Measurements from ENCODE around the gene POLR2A. TPM values are rescaled to one million over a fixed set of nuclear protein-coding genes. Genes with fewer than 3 reads are reported as not detected.
A peak's percentile ranks its signal among the peaks of the same experiment; 100 is the strongest.

Gene POLR2A
- total RNA-seq, 2 experiments from 2014 or later: 491 to 501 TPM

DNA sequence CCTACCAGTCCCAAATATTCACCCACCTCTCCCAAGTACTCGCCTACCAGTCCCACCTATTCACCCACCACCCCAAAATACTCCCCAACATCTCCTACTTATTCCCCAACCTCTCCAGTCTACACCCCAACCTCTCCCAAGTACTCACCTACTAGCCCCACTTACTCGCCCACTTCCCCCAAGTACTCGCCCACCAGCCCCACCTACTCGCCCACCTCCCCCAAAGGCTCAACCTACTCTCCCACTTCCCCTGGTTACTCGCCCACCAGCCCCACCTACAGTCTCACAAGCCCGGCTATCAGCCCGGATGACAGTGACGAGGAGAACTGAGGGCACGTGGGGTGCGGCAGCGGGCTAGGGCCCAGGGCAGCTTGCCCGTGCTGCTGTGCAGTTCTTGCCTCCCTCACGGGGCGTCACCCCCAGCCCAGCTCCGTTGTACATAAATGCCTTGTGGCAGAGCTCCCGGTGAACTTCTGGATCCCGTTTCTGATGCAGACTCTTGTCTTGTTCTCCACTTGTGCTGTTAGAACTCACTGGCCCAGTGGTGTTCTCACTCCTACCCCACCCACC, 29.8 kb downstream of the POLR2A start:
- Mint-ChIP-seq H3K4me3 (no peak overlapping the region), H3K36me3 (ENCODE audit: low read depth) (peaks cover 60% of the 10 kb centered on the region), H3K27me3 (no peaks in the 10 kb centered on the region), H3K4me1 (ENCODE audit: low read depth) (no peaks in the 10 kb centered on the region), H3K9me3 (no peaks in the 10 kb centered on the region), H3K27ac (peak overlapping the region; percentile 70)
- POLR2A ChIA-PET: interaction anchor here (0.9 to 2.9 kb wide), 6 partner anchors 29 to 173 kb away, joined by 3 to 15 read pairs (median 8); partner anchors contain the start of genes POLR2A, TMEM102, TNFSF13 and TP53
- Histone ChIP-seq H3K4me1 (ENCODE audit: insufficient read depth, low read length) (no peaks in the 10 kb centered on the region), H3K9me3 (ENCODE audit: control insufficient read depth in 1 of 2, insufficient read depth in 1 of 2, low read length in 2 of 2) (no peaks in the 10 kb centered on the region), H3K4me3 (ENCODE audit: low read length) (no peak overlapping the region), H3K36me3 (ENCODE audit: insufficient read depth, low read length) (peaks cover 51% of the 10 kb centered on the region), H3K27ac (ENCODE audit: low read depth in 1 of 2, low read length in 2 of 2) (no peak overlapping the region), H3K27me3 (ENCODE audit: control insufficient read depth in 1 of 2, insufficient read depth in 2 of 2, low read length in 2 of 2) (no peaks in the 10 kb centered on the region)
- TF ChIP-seq, protein P1, sequence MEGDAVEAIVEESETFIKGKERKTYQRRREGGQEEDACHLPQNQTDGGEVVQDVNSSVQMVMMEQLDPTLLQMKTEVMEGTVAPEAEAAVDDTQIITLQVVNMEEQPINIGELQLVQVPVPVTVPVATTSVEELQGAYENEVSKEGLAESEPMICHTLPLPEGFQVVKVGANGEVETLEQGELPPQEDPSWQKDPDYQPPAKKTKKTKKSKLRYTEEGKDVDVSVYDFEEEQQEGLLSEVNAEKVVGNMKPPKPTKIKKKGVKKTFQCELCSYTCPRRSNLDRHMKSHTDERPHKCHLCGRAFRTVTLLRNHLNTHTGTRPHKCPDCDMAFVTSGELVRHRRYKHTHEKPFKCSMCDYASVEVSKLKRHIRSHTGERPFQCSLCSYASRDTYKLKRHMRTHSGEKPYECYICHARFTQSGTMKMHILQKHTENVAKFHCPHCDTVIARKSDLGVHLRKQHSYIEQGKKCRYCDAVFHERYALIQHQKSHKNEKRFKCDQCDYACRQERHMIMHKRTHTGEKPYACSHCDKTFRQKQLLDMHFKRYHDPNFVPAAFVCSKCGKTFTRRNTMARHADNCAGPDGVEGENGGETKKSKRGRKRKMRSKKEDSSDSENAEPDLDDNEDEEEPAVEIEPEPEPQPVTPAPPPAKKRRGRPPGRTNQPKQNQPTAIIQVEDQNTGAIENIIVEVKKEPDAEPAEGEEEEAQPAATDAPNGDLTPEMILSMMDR (IDR thresholded peaks at IDR 0.05): no peak
- CTCF ChIA-PET: interaction anchor here (1.5 to 3.7 kb wide), 5 partner anchors 9 to 174 kb away, joined by 4 to 30 read pairs (median 7); partner anchors contain the start of genes SENP3, SOX15 and TMEM102
- ATAC-seq (ENCODE audit: poor library complexity) (no peak), DNase-seq (no peak)
- intact Hi-C loops (cut with DNase I, micrococcal nuclease): loop anchor here (1.0 to 10.0 kb wide), 3 partner anchors 47 to 171 kb away; partner anchors contain the start of genes SENP3 (in 2 of the 2), TP53 (in 1 of the 2) and WRAP53 (in 1 of the 2)

DNA sequence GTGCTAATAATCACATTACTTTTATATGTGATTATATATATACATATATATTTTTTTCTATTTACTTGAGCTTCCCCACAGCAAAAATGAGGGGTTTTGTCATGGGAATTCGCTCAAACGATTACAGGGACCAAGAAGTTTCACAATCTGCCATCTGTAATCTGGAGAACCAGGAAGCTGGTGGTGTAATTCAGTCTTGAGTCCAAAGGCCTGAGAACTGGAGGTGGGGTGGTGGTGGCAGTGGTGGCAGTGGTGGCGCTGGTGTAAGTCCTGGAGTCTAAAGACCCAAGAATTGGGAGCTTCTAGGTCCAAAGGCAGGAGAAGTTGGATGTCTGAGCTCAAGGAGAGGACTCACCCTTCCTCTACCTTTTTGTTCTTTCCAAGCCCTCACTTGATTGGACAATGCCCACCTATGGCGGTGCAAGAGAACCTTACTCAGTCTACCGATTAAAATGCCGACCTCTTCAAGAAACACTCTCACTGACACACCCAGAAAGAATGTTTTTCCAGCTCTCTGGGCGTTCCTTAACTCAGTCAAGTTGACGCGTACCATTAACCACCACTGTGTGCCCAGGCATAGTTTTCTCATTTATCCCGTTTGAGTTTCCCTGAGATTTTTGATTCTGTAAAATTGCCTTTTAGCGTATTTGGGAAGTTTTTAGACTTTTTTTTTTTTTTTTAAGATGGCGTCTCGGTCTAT, 31.9 kb downstream of the POLR2A start:
- TF ChIP-seq, protein P1 (IDR thresholded peaks at IDR 0.05): no peak
- peaks cover 38% of the 10 kb centered on the region for H3K36me3 Mint-ChIP-seq (ENCODE audit: low read depth)
- no peak for ATAC-seq (ENCODE audit: poor library complexity)
- Histone ChIP-seq H3K27ac (ENCODE audit: low read depth in 1 of 2, low read length in 2 of 2) (no peak overlapping the region), H3K9me3 (ENCODE audit: control insufficient read depth in 1 of 2, insufficient read depth in 1 of 2, low read length in 2 of 2) (no peaks in the 10 kb centered on the region), H3K36me3 (ENCODE audit: insufficient read depth, low read length) (peaks cover 31% of the 10 kb centered on the region), H3K4me1 (ENCODE audit: insufficient read depth, low read length) (no peaks in the 10 kb centered on the region), H3K27me3 (ENCODE audit: control insufficient read depth in 1 of 2, insufficient read depth in 2 of 2, low read length in 2 of 2) (no peaks in the 10 kb centered on the region), H3K4me3 (ENCODE audit: low read length) (no peak overlapping the region)
- no peaks in the 10 kb centered on the region for H3K4me1 Mint-ChIP-seq (ENCODE audit: low read depth)
- no peak for DNase-seq
- POLR2A ChIA-PET: interaction anchor here (0.6 to 2.7 kb wide), 2 partner anchors 44 to 59 kb away, joined by 3 to 15 read pairs; no protein-coding TSS in a partner anchor
- intact Hi-C loops (cut with DNase I, micrococcal nuclease): loop anchor here in 1 of 2 experiments (10.0 kb wide), 1 partner anchor 169 kb away; the partner anchor contains the start of genes TP53 and WRAP53
- no peak overlapping the region for H3K27ac Mint-ChIP-seq
- no peaks in the 10 kb centered on the region for H3K9me3 Mint-ChIP-seq
- H3K27me3 Mint-ChIP-seq: no peaks in the 10 kb centered on the region
- CTCF ChIA-PET: interaction anchor here (1.1 to 3.7 kb wide), 4 partner anchors 45 to 160 kb away, joined by 3 to 30 read pairs (median 12); partner anchors contain the start of genes SENP3, SOX15 and TMEM102
- H3K4me3 Mint-ChIP-seq: no peak overlapping the region

DNA sequence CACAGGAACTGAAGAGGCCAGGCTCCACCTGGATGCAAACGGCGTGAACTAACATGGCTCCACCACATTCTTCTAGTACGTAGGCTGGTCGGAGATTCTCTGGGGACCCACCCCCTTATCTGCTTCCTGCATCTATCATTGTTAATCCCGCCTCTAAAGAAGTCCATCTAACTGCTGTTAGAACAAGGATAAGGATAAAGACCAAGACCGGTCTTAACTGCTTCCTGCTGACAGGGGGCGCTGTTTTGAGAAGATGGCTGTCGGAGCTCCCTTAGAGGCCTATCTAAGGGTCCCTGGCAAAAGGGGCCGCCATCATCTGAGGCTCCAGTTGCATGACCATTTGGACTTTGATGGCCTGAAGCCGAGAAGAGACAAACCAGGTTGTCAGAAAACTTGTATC, 38.9 kb downstream of the POLR2A start:
- intact Hi-C loops (cut with DNase I, micrococcal nuclease): loop anchor here in 1 of 2 experiments (1.0 kb wide), 1 partner anchor 38 kb away; the partner anchor contains the start of gene SENP3

More for the DNA sequence above, 38.9 kb downstream of the POLR2A start:
- ATAC-seq (ENCODE audit: poor library complexity): peak; percentile 49
- TF ChIP-seq, protein P1 (IDR thresholded peaks at IDR 0.05): peak; percentile 59
- POLR2A ChIA-PET: interaction anchor here (1.0 kb wide), 2 partner anchors 38 to 80 kb away, joined by 5 to 8 read pairs; partner anchors contain the start of gene SENP3
- H3K36me3 ChIP-seq (ENCODE audit: insufficient read depth, low read length): no peaks in the 10 kb centered on the region
- H3K27me3 ChIP-seq (ENCODE audit: control insufficient read depth in 1 of 2, insufficient read depth in 2 of 2, low read length in 2 of 2): no peaks in the 10 kb centered on the region
- CTCF ChIA-PET: interaction anchor here (0.6 to 1.6 kb wide), 7 partner anchors 9 to 74 kb away, joined by 3 to 14 read pairs (median 4); partner anchors contain the start of genes SENP3 and SOX15
- no peak overlapping the region for H3K4me3 ChIP-seq (ENCODE audit: low read length)
- no peak overlapping the region for H3K27ac Mint-ChIP-seq
- H3K4me3 Mint-ChIP-seq: no peak overlapping the region
- DNase-seq: peak in 13 of 14 experiments; percentile 21 to 76 (median 43)
- no peaks in the 10 kb centered on the region for H3K27me3 Mint-ChIP-seq
- H3K4me1 ChIP-seq (ENCODE audit: insufficient read depth, low read length): no peaks in the 10 kb centered on the region
- peaks cover 0 to 7% of the 10 kb centered on the region in 2 experiments for H3K9me3 ChIP-seq (ENCODE audit: control insufficient read depth in 1 of 2, insufficient read depth in 1 of 2, low read length in 2 of 2)
- no peaks in the 10 kb centered on the region for H3K9me3 Mint-ChIP-seq
- no peaks in the 10 kb centered on the region for H3K36me3 Mint-ChIP-seq (ENCODE audit: low read depth)
- peaks cover 5% of the 10 kb centered on the region for H3K4me1 Mint-ChIP-seq (ENCODE audit: low read depth)
- H3K27ac ChIP-seq (ENCODE audit: low read depth in 1 of 2, low read length in 2 of 2): no peak overlapping the region

All from CD4-positive, alpha-beta T cell (primary cell).